IPS-NIHi7 (cell line): Measurements from ENCODE around the gene ERCC6L2.

Experiments
- DNase-seq: peaks from one replicate; pipeline ENCODE4 v3.0.0; 2012; ENCODE audit warnings: mixed read lengths; ENCODE audit errors: extremely low spot score

Gene ERCC6L2

DNA sequence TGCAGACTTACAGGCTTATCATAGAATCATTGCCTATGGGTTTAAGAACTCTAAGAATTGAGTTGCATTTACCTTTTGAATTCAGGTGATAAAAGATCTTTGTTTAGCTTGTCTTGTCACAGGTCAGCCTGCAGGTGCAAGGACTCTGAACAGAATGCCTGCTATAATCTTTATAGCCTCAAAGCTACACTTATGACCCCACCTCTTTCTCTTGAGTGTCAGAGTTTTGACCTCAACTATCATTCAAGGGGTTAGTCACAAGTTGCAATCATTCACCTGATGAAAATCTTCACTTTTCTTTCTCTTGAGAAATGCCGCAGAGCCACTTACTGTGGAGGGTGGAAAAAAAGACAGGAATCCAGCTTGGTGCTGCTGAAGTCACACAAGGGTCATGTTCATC lies 49.5 kb downstream of the ERCC6L2 start:
- no peak for DNase-seq

DNA sequence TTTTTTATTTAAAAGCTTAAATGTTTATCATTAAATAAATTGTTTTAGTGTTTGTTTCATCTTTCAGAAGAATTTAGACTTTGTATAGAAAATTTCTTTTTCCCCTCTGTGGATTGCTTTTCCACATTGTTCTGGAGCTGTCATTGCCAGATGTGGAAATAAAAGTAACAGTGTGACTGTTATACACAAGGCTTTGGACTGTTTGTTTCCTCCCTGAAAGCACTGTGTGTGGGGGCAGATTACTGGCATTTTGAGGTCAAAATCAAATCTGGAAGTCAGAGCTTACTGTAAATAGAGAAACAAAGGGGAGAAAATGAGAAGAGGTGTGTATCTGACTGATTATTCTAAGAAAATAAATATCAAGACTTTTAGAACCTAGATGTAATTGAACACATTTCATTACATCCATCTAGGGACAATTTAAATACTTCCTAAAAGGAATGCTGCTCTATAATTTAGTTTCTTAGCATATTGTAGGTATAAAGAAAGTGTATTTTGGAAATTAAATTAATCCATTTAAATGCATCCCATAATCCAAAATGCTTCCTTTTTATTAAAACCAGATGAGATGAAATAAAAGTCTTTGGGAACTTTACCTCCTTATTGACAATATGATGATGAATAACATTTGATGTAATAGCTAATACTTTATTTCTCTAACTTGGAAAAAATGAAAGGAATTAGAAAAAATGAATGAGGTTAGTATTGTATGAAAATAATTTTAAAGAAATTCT lies 51.9 kb downstream of the ERCC6L2 start:
- DNase-seq = no peak

DNA sequence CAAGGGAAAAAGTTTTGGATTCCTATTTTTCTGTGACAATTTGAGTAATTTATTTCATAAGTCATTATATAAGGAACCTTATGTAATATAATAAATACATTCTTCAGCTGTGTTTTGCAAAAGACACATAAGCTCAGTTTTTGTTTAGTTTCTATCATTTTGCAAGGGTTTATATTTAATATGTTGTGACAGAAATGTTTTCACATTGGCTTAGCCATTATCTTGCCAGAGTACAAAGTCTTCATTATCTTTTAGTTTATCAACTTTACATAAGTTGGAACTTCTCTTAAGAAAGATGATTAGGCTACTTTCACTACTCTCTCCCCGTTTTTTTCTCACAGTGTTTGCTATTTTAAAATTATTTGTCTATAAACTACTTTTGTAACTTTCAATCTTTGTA lies 54.8 kb downstream of the ERCC6L2 start:
- no peak for DNase-seq

- no peak for DNase-seq
Observed at GRCh38 chr9:95935861-95936578, 60.5 kb downstream of the ERCC6L2 start.

DNA sequence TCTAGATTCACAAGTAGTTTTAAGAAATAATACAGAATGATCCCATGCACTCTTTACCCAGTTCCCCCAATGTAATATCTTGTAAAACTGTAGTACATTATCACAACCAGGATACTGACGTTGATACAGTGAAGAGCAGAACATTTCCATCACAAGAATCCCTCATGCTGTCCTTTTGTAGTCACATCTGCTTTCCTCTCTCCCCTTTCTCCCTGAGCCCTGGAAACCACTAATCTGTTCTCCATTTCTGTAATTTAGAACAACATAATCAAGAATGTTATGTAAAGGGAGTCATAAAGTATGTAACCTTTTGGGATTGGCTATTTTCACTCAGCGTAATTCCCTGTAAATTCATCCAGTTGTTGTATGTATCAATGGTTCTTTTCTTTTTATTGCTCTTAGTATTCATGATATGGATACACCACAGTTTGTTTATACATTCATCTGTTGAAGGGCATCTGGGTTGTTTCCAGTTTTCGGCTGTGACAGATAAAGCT lies 61.1 kb downstream of the ERCC6L2 start:
- DNase-seq = no peak

GRCh38 chr9:95937131-95937530 lies 61.6 kb downstream of the ERCC6L2 start:
- no peak for DNase-seq

DNA sequence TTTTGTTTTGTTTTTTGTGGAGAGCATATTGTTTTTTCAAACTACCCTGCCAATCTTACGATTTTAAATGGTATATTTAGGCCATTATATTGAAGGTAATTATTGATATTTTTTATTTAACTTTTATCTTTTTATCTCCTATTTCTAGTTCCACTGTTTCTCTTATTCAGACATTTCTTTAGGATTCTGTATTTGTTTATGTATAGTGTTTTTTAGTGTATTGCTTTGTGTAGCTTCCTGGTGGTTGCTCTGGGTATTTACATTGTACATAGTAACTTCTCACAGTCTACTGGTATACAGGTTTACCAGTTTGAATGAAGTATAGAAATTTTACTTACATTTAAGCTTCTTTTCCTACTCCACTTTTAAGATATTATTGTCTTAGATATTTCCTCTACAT lies 63.2 kb downstream of the ERCC6L2 start:
- DNase-seq = no peak

DNA sequence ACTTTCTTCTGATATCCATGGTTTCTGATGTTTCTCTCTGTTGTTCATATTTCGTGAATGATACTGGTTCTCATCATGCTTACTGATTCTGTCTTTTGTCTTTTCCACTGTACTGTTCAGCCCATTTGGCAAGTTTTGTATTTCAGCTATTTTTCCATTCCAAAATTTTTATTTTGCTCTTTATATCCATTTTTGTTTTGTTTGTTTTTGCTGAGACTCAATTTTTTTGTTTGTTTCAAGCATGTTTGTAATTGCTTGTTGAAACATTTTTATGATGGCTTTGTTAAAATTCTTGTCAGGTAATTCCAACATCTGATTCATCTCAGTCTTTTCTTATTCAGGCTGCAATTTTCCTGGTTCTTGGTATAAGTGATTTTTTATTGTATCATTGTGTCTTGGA lies 64.0 kb downstream of the ERCC6L2 start:
- DNase-seq = no peak

DNA sequence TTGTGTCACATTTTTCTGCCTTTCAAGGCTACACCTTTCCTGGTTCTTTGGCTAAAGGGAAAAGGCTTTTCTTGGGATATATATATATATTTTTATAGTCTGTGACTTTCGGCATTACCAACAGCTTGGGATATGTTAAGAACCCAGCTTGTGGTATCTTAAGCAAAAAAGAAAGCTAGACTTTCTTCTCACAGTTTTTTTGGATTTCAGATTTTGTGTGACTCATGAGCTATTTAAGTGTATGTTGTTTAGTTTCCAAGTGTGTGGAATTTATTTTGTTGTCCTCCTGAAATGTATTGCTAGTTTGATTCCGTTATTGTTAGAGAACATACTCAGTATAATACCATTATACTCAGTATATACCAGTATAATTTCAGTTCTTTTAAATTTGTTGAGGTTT lies 64.8 kb downstream of the ERCC6L2 start:
- no peak for DNase-seq

- DNase-seq = no peak
Observed at GRCh38 chr9:95942016-95942415, 66.5 kb downstream of the ERCC6L2 start.

DNA sequence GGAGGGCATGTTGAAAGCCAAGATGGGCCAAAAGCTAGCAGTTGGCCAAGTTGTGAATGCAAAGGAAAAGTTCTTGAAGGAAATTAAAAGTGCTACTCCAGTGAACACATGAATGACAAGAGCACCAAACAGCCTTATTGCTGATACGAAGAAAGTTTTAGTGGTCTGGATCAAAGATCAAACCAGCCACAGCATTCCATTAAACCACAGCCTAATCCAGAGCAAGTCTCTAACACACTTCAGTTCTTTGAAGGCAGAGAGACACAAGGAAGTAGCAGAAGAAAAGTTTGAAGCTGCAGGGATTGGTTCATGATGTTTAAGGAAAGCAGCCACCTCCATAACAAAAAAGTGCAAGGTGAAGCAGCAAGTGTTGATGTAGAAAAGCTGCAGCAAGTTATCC lies 71.6 kb downstream of the ERCC6L2 start:
- DNase-seq = no peak

DNA sequence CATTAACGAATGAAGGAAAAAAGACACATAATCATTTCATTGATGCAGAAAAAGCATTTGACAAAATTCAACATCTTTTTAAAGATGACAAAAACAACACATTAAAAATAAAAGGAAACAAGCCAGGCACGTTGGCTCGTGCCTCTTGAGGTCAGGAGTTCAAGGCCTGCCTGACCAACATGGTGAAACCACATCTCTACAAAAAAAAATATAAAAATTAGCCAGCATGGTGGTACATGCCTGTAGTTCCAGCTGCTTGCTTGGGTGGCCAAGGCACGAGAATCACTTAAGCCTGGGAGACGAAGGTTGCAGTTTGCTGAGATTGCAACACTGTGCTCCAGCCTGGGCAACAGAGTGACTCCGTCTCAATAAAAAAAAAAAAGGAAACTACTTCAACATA lies 77.0 kb downstream of the ERCC6L2 start:
- no peak for DNase-seq

GRCh38 chr9:95953986-95954385 lies 78.5 kb downstream of the ERCC6L2 start:
- no peak for DNase-seq

- DNase-seq = no peak
Observed at GRCh38 chr9:95954940-95955339, 79.4 kb downstream of the ERCC6L2 start.

- no peak for DNase-seq
Observed at GRCh38 chr9:95962936-95963335, 87.4 kb downstream of the ERCC6L2 start.

GRCh38 chr9:95963659-95964058 lies 88.2 kb downstream of the ERCC6L2 start:
- DNase-seq = no peak

GRCh38 chr9:95966306-95966705 lies 90.8 kb downstream of the ERCC6L2 start:
- no peak for DNase-seq

DNA sequence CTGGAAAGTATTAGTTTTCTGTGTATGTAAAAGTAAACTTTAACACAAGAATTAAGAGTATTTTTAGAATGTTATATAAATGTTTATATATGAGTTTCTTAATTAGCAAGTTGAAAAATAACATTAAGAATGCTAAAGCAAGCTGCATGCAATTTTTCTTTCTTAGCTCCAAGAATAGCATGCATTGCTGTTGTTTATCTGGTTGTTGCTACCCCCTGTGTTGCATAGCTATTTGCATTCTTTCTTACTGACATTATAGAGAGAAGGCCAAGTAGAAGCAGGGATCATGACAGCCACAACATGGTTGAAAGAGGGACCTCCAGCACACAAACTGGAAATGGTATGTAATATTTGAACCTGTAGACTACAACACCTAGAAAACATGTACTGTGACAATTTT lies 94.8 kb downstream of the ERCC6L2 start:
- DNase-seq = no peak

DNA sequence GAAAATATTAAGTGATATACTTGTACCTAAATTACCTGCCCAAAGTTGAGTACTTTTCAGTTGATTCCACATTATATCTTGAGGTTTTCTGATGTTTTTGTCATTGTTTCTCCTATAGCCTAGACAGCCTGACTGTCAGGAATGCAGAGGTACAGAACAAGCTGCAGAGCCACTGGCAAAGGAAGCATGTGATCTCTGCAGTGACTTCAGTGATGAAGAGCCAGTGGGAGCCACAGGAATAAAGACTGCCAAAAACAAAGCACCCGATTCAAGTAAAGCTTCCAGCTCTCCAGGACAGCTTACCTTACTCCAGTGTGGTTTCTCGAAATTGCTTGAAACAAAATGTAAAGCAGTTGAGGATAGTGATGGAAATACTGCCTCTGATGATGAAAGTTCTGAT lies 96.3 kb downstream of the ERCC6L2 start:
- DNase-seq = no peak

DNA sequence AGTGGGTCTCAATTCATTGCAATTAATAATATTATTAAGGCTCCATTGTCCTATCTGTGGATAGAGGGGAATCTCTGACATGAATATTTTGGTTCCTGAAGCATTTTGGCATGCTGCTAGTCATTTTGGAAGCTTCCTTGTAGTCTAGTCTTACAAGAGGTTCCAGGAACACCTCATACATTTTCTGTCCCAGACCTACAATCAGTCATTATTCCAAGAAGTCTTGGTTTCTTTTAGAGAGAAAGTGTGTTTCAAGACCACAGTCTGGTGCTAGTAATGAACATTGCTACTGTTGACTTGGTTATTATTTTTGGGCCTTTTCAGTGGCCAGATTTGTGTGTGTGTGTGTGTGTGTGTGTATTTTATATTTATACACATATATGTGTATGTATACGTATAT lies 98.9 kb downstream of the ERCC6L2 start:
- DNase-seq = no peak

DNA sequence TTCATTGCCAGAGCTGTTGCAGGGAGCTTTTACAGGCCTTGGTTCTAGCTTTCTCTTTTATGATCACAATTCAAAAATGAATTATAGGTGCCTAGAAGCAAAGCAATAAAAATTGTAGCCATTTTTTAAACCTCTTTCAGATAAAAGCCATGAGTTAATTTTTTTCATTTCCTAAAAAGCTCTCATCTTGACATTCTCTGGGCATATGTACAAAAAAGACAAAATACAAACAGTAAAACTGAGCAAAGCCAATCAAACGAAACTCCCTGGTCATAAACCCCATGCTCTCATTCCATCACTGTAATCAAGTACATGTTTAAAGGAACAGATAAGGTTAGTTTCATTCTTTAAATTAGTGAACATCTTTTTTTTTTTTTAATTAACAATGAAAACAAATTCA lies 101.9 kb downstream of the ERCC6L2 start:
- DNase-seq = no peak

DNA sequence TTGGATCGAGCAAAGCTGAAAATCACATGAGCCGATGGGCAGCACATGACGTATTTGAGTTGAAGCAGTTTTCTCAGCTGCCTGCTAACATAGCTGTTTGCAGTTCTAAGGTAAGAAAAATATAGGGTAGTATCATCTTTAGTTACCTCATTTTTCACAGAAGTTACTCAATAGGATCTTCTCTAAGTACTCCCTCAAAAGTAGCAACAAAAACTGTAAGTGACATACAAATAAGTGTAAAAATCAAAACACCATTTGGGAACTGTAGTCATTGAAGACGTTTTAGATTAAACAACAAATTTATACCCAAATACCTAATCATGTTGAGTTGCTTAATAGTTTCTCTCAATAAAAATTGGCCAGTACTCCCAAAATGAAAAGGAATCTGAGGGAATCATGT lies 102.6 kb downstream of the ERCC6L2 start:
- DNase-seq = no peak

DNA sequence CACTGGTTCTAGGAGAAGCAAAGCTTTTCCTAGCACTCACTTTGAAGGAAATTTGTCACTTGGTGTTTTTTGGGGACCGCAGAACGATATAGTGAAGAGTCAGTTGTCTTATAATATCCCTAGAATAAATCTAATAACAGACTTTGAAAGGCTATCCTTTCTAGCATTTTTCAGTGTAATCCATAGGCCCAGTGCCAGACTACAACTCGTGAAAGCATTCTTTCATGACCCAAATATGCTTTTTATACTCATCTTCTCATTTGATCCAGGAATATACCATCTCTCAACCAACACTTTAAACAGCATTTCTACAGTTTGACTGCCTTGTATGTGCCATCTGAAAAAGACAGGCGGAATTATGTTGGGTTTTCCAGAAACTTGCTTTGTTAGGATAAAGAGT lies 104.0 kb downstream of the ERCC6L2 start:
- DNase-seq = no peak
